HG03066 (cell line): Measurements from ENCODE around the gene HOXD13.

Source experiments
- ATAC-seq: cut with Tn5 transposase; IDR thresholded peaks from one replicate; pipeline ENCODE4 v1.9.1; 2021; ENCODE audit warnings: low read depth; ENCODE audit not compliant: unreplicated experiment

HOXD13 gene

GRCh38 chr2:176117823-176118371 is 25.4 kb downstream of the HOXD13 start:
- no peak for ATAC-seq

- ATAC-seq, result no peak
These were observed 26.2 kb downstream of the HOXD13 start for GRCh38 chr2:176118601-176119339.

GRCh38 chr2:176120364-176121189 is 28.1 kb downstream of the HOXD13 start:
- no peak for ATAC-seq

GRCh38 chr2:176121190-176122051 is 28.9 kb downstream of the HOXD13 start:
- no peak for ATAC-seq

- no peak for ATAC-seq
These were observed 29.6 kb downstream of the HOXD13 start for GRCh38 chr2:176122052-176122682.

GRCh38 chr2:176122683-176123410 is 30.3 kb downstream of the HOXD13 start, which contains the start of gene HOXD9:
HOXD9 (plus strand) TSS chr2:176122719; CDS start chr2:176122769, 50 bp downstream.
- no peak for ATAC-seq

GRCh38 chr2:176123411-176124109 is 31.0 kb downstream of the HOXD13 start:
- ATAC-seq, result no peak

- ATAC-seq, result no peak
These were observed 31.8 kb downstream of the HOXD13 start for GRCh38 chr2:176124110-176124946.

GRCh38 chr2:176124947-176125771 is 32.6 kb downstream of the HOXD13 start:
- ATAC-seq, result no peak

- ATAC-seq, result no peak
These were observed 33.2 kb downstream of the HOXD13 start for GRCh38 chr2:176125772-176126054.

- ATAC-seq, result no peak
These were observed 34.6 kb downstream of the HOXD13 start for GRCh38 chr2:176126929-176127773.

- ATAC-seq, result no peak
These were observed 35.2 kb downstream of the HOXD13 start for GRCh38 chr2:176127774-176128072.

- no peak for ATAC-seq
These were observed 35.9 kb downstream of the HOXD13 start for GRCh38 chr2:176128172-176128981.

- no peak for ATAC-seq
These were observed 36.7 kb downstream of the HOXD13 start, which contains the start of gene HOXD8 for GRCh38 chr2:176128982-176129796. HOXD8 (plus strand) TSS chr2:176129705; CDS start chr2:176130367, 662 bp downstream.

GRCh38 chr2:176129813-176130146 is 37.3 kb downstream of the HOXD13 start:
- ATAC-seq, result no peak
